C4-2B (cell line): ENCODE measurements around the gene ACMSD.

ENCODE experiments used
- CTCF ChIP-seq: fragments of 450-650 bp; conservative IDR thresholded peaks from 2 replicates; pipeline ENCODE4 v1.5.1; 2017; ENCODE audit warnings: mild to moderate bottlenecking
- ZFX ChIP-seq: fragments of 450-650 bp; IDR thresholded peaks from 2 replicates; pipeline ENCODE4 v1.6.1; 2017

DNA sequence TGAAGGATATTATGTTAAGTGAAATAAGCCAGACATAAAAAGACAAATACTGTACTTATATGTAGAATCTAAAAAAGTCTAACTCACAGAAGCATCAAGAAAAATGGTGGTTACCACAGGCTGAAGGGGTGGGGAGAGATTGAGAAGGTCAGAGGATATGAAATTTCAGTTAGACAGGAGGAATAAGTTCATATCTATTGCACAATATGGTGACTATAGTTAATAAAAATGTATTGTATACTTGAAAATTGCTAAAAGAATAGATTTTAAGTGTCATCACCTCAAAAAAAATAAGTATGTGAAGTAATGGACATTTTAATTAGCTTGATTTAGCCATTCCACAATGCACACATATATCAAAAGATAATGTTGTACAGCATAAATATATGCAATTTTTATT lies 19.8 kb downstream of the ACMSD start:
- TF ChIP-seq CTCF (no peak), ZFX (no peak)
